Ascending aorta (tissue), 2 donors: ENCODE results near the gene TJP2. TPM values are rescaled to one million over a fixed set of nuclear protein-coding genes. Genes with fewer than 3 reads are reported as not detected.
A peak's percentile ranks its signal among the peaks of the same experiment; 100 is the strongest.

Experiments used
- DNase-seq, 2 donors: peaks; one replicate each; pipeline ENCODE4 v3.0.0-alpha.2; 2019; ENCODE audit warnings: low spot score in 2 of 2
- H3K27ac ChIP-seq, 2 donors: fragments of 200-600 bp; sonication (generic); one replicate each; pipeline ENCODE4 v1.5.1; 2016 to 2017; ENCODE audit warnings: mild to moderate bottlenecking in 1 of 2
- H3K27me3 ChIP-seq: fragments of 200-600 bp; sonication (generic); one replicate; pipeline ENCODE4 v1.5.1; 2017
- H3K36me3 ChIP-seq, 2 donors: fragments of 200-600 bp; sonication (generic); one replicate each; pipeline ENCODE4 v1.5.1; 2016
- H3K4me1 ChIP-seq, 2 donors: fragments of 200-600 bp; sonication (generic); one replicate each; pipeline ENCODE4 v1.5.1; 2016 to 2017; ENCODE audit warnings: mild to moderate bottlenecking in 1 of 2
- H3K4me3 ChIP-seq, 2 donors: fragments of 200-600 bp; sonication (generic); one replicate each; pipeline ENCODE4 v1.5.1; 2016 to 2017; ENCODE audit warnings: mild to moderate bottlenecking in 1 of 2
- H3K9me3 ChIP-seq, 2 donors: fragments of 200-600 bp; sonication (generic); one replicate each; pipeline ENCODE4 v1.5.1; 2016
- CTCF ChIP-seq, 3 experiments: fragments of 200-600 bp in 2 of 3; fragments of 450-650 bp in 1 of 3; sonication (generic) in 2 of 3; IDR thresholded peaks; one replicate each; pipeline ENCODE4 v1.5.1; 2016 to 2019; ENCODE audit warnings: antibody characterized with exemption in 3 of 3, mild to moderate bottlenecking in 1 of 3, moderate library complexity in 1 of 3
- intact Hi-C: fragments of 100-400 bp; cut with DNase I; formaldehyde crosslinking; loops from one replicate; pipeline ENCODE4 v1.15.1; 2023
- total RNA-seq: library from RNA; depleted of rRNA; stranded (reverse); fragments of >200 nt; gene quantifications from one replicate; pipeline ENCODE4 v1.1.0, GENCODE V29; 2016

The TJP2 gene
- total RNA-seq, 1 donor from 2014 or later, result 154 TPM

GRCh38 chr9:69180200-69180599 is 6.1 kb downstream of the TJP2 start:
- intact Hi-C loops, result loop anchor here (10.0 kb wide), 2 partner anchors 405 to 1235 kb away; partner anchors contain the start of gene KLF9
- Histone ChIP-seq H3K4me3 (peak overlapping the region in 1 of 2 donors; percentile 10), H3K27ac (peak overlapping the region; percentile 77 to 80)

GRCh38 chr9:69180670-69181069 is 6.6 kb downstream of the TJP2 start:
- no peak for TF ChIP-seq CTCF (IDR thresholded peaks at IDR 0.05)
- peaks cover 6 to 34% of the 10 kb centered on the region in 2 donors for H3K4me1 ChIP-seq
- intact Hi-C loops, result loop anchor here (10.0 kb wide), 2 partner anchors 406 to 1234 kb away; partner anchors contain the start of gene KLF9
- H3K4me3 ChIP-seq, result peak overlapping the region in 1 of 2 donors; percentile 10
- no peaks in the 10 kb centered on the region for H3K9me3 ChIP-seq
- peak; percentile 46 to 89 for DNase-seq
- H3K27me3 ChIP-seq, result no peaks in the 10 kb centered on the region
- peak overlapping the region; percentile 77 to 80 for H3K27ac ChIP-seq
- no peaks in the 10 kb centered on the region for H3K36me3 ChIP-seq

More at GRCh38 chr9:69180200-69180599, 6.1 kb downstream of the TJP2 start:
- no peaks in the 10 kb centered on the region for H3K9me3 ChIP-seq
- TF ChIP-seq CTCF (IDR thresholded peaks at IDR 0.05), result no peak
- DNase-seq, result no peak
- H3K36me3 ChIP-seq, result no peaks in the 10 kb centered on the region
- no peaks in the 10 kb centered on the region for H3K27me3 ChIP-seq
- H3K4me1 ChIP-seq, result peaks cover 6 to 37% of the 10 kb centered on the region in 2 donors

GRCh38 chr9:69181908-69182353 is 7.9 kb downstream of the TJP2 start:
- no peak for TF ChIP-seq CTCF (IDR thresholded peaks at IDR 0.05)
- DNase-seq, result no peak
- no peaks in the 10 kb centered on the region for H3K9me3 ChIP-seq
- peaks cover 6 to 36% of the 10 kb centered on the region in 2 donors for H3K4me1 ChIP-seq
- peak overlapping the region; percentile 77 to 80 for H3K27ac ChIP-seq
- H3K27me3 ChIP-seq, result no peaks in the 10 kb centered on the region
- H3K4me3 ChIP-seq, result no peak overlapping the region
- intact Hi-C loops, result loop anchor here (10.0 kb wide), 2 partner anchors 407 to 1233 kb away; partner anchors contain the start of gene KLF9
- H3K36me3 ChIP-seq, result no peaks in the 10 kb centered on the region

- no peaks in the 10 kb centered on the region for H3K9me3 ChIP-seq
- intact Hi-C loops, result loop anchor here (10.0 kb wide), 2 partner anchors 409 to 1231 kb away; partner anchors contain the start of gene KLF9
- no peaks in the 10 kb centered on the region for H3K27me3 ChIP-seq
- H3K36me3 ChIP-seq, result no peaks in the 10 kb centered on the region
- TF ChIP-seq CTCF (IDR thresholded peaks at IDR 0.05), result no peak
- peak overlapping the region; percentile 3 to 12 for H3K27ac ChIP-seq
- DNase-seq, result no peak
- peaks cover 8 to 44% of the 10 kb centered on the region in 2 donors for H3K4me1 ChIP-seq
- no peak overlapping the region for H3K4me3 ChIP-seq
Observed at GRCh38 chr9:69184266-69184665, 10.2 kb downstream of the TJP2 start.

- no peaks in the 10 kb centered on the region for H3K36me3 ChIP-seq
- no peak for TF ChIP-seq CTCF (IDR thresholded peaks at IDR 0.05)
- no peaks in the 10 kb centered on the region for H3K9me3 ChIP-seq
- peaks cover 3 to 36% of the 10 kb centered on the region in 2 donors for H3K4me1 ChIP-seq
- DNase-seq, result no peak
- H3K4me3 ChIP-seq, result peak overlapping the region; percentile 0 to 16
- no peaks in the 10 kb centered on the region for H3K27me3 ChIP-seq
- intact Hi-C loops, result loop anchor here (2.0 to 10.0 kb wide), 3 partner anchors 64 to 1228 kb away; partner anchors contain the start of gene KLF9
- peak overlapping the region; percentile 65 to 77 for H3K27ac ChIP-seq
Observed at GRCh38 chr9:69186841-69187611, 12.9 kb downstream of the TJP2 start.
